ENCODE results near the gene MIA.
"Not testable (repeated sequence)": the region's sequence is repeated elsewhere in the genome, so short reads cannot be mapped to it uniquely, and the experiment has no call there.

- not testable (repeated sequence) for TF ChIP-seq CTCF (conservative IDR thresholded peaks at IDR 0.05; ENCODE audit: low read depth, low read length); EZH2 (IDR thresholded peaks at IDR 0.05; ENCODE audit: borderline replicate concordance, low read depth, low read length, poor library complexity, severe bottlenecking)
Measured at GRCh38 chr19:40771101-40771862, 4.0 kb upstream of the MIA start.
